Hepatocyte (in vitro differentiated cells): ENCODE measurements around the gene TRMT44. TPM values are rescaled to one million over a fixed set of nuclear protein-coding genes. Genes with fewer than 3 reads are reported as not detected.

Experiments used
- DNase-seq: peaks from one replicate; pipeline ENCODE4 v3.0.0-alpha.2; 2016; ENCODE audit warnings: low spot score
- H2AFZ ChIP-seq: fragments of 200-600 bp; sonication (generic); 2 replicates; pipeline ENCODE4 v1.6.0; 2016; ENCODE audit warnings: antibody characterized with exemption, mild to moderate bottlenecking
- H3K27ac ChIP-seq: fragments of 200-600 bp; sonication (generic); 2 replicates; pipeline ENCODE4 v1.5.1; 2016; ENCODE audit warnings: mild to moderate bottlenecking
- H3K27me3 ChIP-seq: fragments of 200-600 bp; sonication (generic); 2 replicates; pipeline ENCODE4 v1.6.1; 2016
- H3K36me3 ChIP-seq: fragments of 200-600 bp; sonication (generic); replicated peaks from 2 replicates; pipeline ENCODE4 v1.5.1; 2016; ENCODE audit warnings: low read depth; ENCODE audit not compliant: insufficient read depth
- H3K4me1 ChIP-seq: fragments of 200-600 bp; sonication (generic); 2 replicates; pipeline ENCODE4 v1.5.1; 2016; ENCODE audit warnings: mild to moderate bottlenecking, moderate library complexity; ENCODE audit not compliant: insufficient read depth
- H3K4me2 ChIP-seq: fragments of 200-600 bp; sonication (generic); 2 replicates; pipeline ENCODE4 v1.6.0; 2016
- H3K4me3 ChIP-seq: fragments of 200-600 bp; sonication (generic); 2 replicates; pipeline ENCODE4 v1.5.1; 2016; ENCODE audit warnings: mild to moderate bottlenecking
- H3K79me2 ChIP-seq: fragments of 200-600 bp; sonication (generic); 2 replicates; pipeline ENCODE4 v1.6.0; 2017; ENCODE audit warnings: mild to moderate bottlenecking
- H3K9me2 ChIP-seq: fragments of 200-600 bp; sonication (generic); replicated peaks from 2 replicates; pipeline ENCODE4 v1.6.0; 2017; ENCODE audit warnings: mild to moderate bottlenecking; ENCODE audit not compliant: insufficient read depth
- H3K9me3 ChIP-seq: fragments of 200-600 bp; sonication (generic); 2 replicates; pipeline ENCODE4 v1.5.1; 2016; ENCODE audit warnings: low read depth, mild to moderate bottlenecking
- H4K20me1 ChIP-seq: fragments of 200-600 bp; sonication (generic); 2 replicates; pipeline ENCODE4 v1.6.0; 2016; ENCODE audit warnings: mild to moderate bottlenecking; ENCODE audit not compliant: insufficient read depth, poor library complexity, severe bottlenecking
- CTCF ChIP-seq: fragments of 200-600 bp; sonication (generic); IDR thresholded peaks from 2 replicates; pipeline ENCODE4 v1.5.1; 2016; ENCODE audit warnings: antibody characterized with exemption, mild to moderate bottlenecking; ENCODE audit not compliant: poor library complexity
- EZH2 ChIP-seq: fragments of 200-600 bp; sonication (generic); IDR thresholded peaks from 2 replicates; pipeline ENCODE4 v1.6.1; 2016; ENCODE audit warnings: antibody characterized with exemption, mild to moderate bottlenecking, borderline replicate concordance
- EZH2phosphoT487 ChIP-seq: fragments of 200-600 bp; sonication (generic); IDR thresholded peaks from one replicate; pipeline ENCODE4 v1.6.1; 2018; ENCODE audit warnings: antibody characterized with exemption, mild to moderate bottlenecking, low read depth, moderate library complexity; ENCODE audit not compliant: unreplicated experiment, severe bottlenecking
- WGBS: methylation state at CpG from one replicate; pipeline ENCODE4 v1.1.6; 2016; ENCODE audit warnings: low lambda C conversion rate; ENCODE audit errors: missing lambda C conversion rate; 5-methylcytosine and 5-hydroxymethylcytosine counted together
- polyA plus RNA-seq: library from polyadenylated mRNA; unstranded; fragments of >200 nt; fragmentation: Nextera tagmentation; extraction: Ambion mirVana; gene quantifications from 2 replicates; pipeline ENCODE4 v1.2.1, GENCODE V29; 2016
- total RNA-seq: library from RNA; depleted of rRNA; stranded (reverse); fragments of >200 nt; gene quantifications from 2 replicates; pipeline ENCODE4 v1.2.3, GENCODE V29; 2014

TRMT44 gene
- total and polyA plus RNA-seq, 2 experiments from 2014 or later: 8.2 to 13.2 TPM

- no peaks in the 10 kb centered on the region for H3K9me3 ChIP-seq
- no peak overlapping the region for H2AFZ ChIP-seq
- H4K20me1 ChIP-seq: no peaks in the 10 kb centered on the region
- H3K27ac ChIP-seq: no peak overlapping the region
- H3K4me1 ChIP-seq: peaks cover 27% of the 10 kb centered on the region
- no peak for DNase-seq
- H3K9me2 ChIP-seq: no peaks in the 10 kb centered on the region
- no peaks in the 10 kb centered on the region for H3K79me2 ChIP-seq
- 91% methylated on average over 13 of the region's 13 CpGs for WGBS
- TF ChIP-seq EZH2phosphoT487 (no peak), EZH2 (no peak), CTCF (no peak)
- H3K4me2 ChIP-seq: no peak overlapping the region
- no peak overlapping the region for H3K4me3 ChIP-seq
- H3K27me3 ChIP-seq: no peaks in the 10 kb centered on the region
- no peaks in the 10 kb centered on the region for H3K36me3 ChIP-seq
Observed at GRCh38 chr4:8474856-8475255, 34.3 kb downstream of the TRMT44 start.

GRCh38 chr4:8475751-8476575 lies 35.4 kb downstream of the TRMT44 start:
- no peak overlapping the region for H3K4me3 ChIP-seq
- no peak for DNase-seq
- no peak overlapping the region for H3K27ac ChIP-seq
- H3K36me3 ChIP-seq: no peaks in the 10 kb centered on the region
- H3K9me3 ChIP-seq: no peaks in the 10 kb centered on the region
- H3K4me1 ChIP-seq: peaks cover 27% of the 10 kb centered on the region
- 90% methylated on average over 29 of the region's 29 CpGs for WGBS
- no peak overlapping the region for H3K4me2 ChIP-seq
- no peaks in the 10 kb centered on the region for H4K20me1 ChIP-seq
- H3K27me3 ChIP-seq: no peaks in the 10 kb centered on the region
- no peaks in the 10 kb centered on the region for H3K79me2 ChIP-seq
- no peaks in the 10 kb centered on the region for H3K9me2 ChIP-seq
- no peak overlapping the region for H2AFZ ChIP-seq
- TF ChIP-seq EZH2phosphoT487: no peak
- no peak for TF ChIP-seq CTCF
- no peak for TF ChIP-seq EZH2

- no peak overlapping the region for H2AFZ ChIP-seq
- WGBS: 90% methylated on average over 15 of the region's 16 CpGs
Observed at GRCh38 chr4:8477095-8477635, 36.6 kb downstream of the TRMT44 start.

More at GRCh38 chr4:8477095-8477635, 36.6 kb downstream of the TRMT44 start:
- Histone ChIP-seq H4K20me1 (no peaks in the 10 kb centered on the region), H3K4me1 (peaks cover 23% of the 10 kb centered on the region), H3K27ac (no peak overlapping the region), H3K79me2 (no peaks in the 10 kb centered on the region), H3K27me3 (no peaks in the 10 kb centered on the region), H3K36me3 (no peaks in the 10 kb centered on the region), H3K9me3 (no peaks in the 10 kb centered on the region), H3K9me2 (no peaks in the 10 kb centered on the region), H3K4me2 (no peak overlapping the region), H3K4me3 (no peak overlapping the region)
- no peak for TF ChIP-seq EZH2
- TF ChIP-seq EZH2phosphoT487: no peak
- TF ChIP-seq CTCF: no peak
- no peak for DNase-seq
